K562 (cell line): ENCODE results near the gene PGPEP1. TPM values are rescaled to one million over a fixed set of nuclear protein-coding genes. Genes with fewer than 3 reads are reported as not detected.

ENCODE experiments used
- CAMTA2 ChIP-seq: fragments of 250-450 bp; sonication (Bioruptor Pico); conservative IDR thresholded peaks from 2 replicates; pipeline ENCODE4 v1.5.1; 2022
- EGR1 ChIP-seq: fragments of 450-650 bp; conservative IDR thresholded peaks from 2 replicates; pipeline ENCODE4 v1.6.1; 2017; ENCODE audit warnings: mild to moderate bottlenecking
- MAFF ChIP-seq: IDR thresholded peaks from 2 replicates; pipeline ENCODE4 v1.6.1; 2012; ENCODE audit warnings: low read length, improper control_type of control experiment
- RBM34 ChIP-seq: fragments of 200-400 bp; formaldehyde crosslinking; IDR thresholded peaks from 2 replicates; pipeline ENCODE4 v1.6.1; 2018; ENCODE audit warnings: low read length, borderline replicate concordance; ENCODE audit not compliant: insufficient read depth
- SAP30 ChIP-seq: fragments of 200-600 bp; sonication (generic); IDR thresholded peaks from 2 replicates; pipeline ENCODE4 v1.6.1; 2012; ENCODE audit warnings: borderline replicate concordance, low read depth, mild to moderate bottlenecking, moderate library complexity, low read length, control low read depth, inconsistent platforms; ENCODE audit not compliant: insufficient read depth, poor library complexity, severe bottlenecking
- SETDB1 ChIP-seq: IDR thresholded peaks from one replicate; pipeline ENCODE4 v1.6.1; 2012; ENCODE audit warnings: low read length, control low read depth, inconsistent platforms
- SNIP1 ChIP-seq: fragments of 450-650 bp; IDR thresholded peaks from 2 replicates; pipeline ENCODE4 v1.7.1; 2017; ENCODE audit warnings: low read depth, mild to moderate bottlenecking
- SP1 ChIP-seq: sonication (generic); formaldehyde crosslinking; IDR thresholded peaks from 2 replicates; pipeline ENCODE4 v1.8.1; 2022; ENCODE audit warnings: mild to moderate bottlenecking, missing genetic modification reagents
- STAG1 ChIP-seq: sonication (generic); formaldehyde crosslinking; IDR thresholded peaks from 2 replicates; pipeline ENCODE4 v1.5.0; 2020; ENCODE audit warnings: missing genetic modification reagents, borderline replicate concordance
- XRCC3 ChIP-seq: fragments of 450-650 bp; IDR thresholded peaks from 2 replicates; pipeline ENCODE4 v1.6.1; 2017; ENCODE audit warnings: mild to moderate bottlenecking, moderate library complexity
- XRCC5 ChIP-seq: fragments of 200-400 bp; formaldehyde crosslinking; IDR thresholded peaks from 2 replicates; pipeline ENCODE4 v1.6.1; 2017; ENCODE audit warnings: low read depth, mild to moderate bottlenecking, low read length
- ZBTB8A ChIP-seq: fragments of 450-650 bp; IDR thresholded peaks from 2 replicates; pipeline ENCODE4 v1.6.1; 2018; ENCODE audit warnings: mild to moderate bottlenecking, moderate library complexity; ENCODE audit not compliant: partially characterized antibody
- ZNF57 ChIP-seq: fragments of 450-650 bp; formaldehyde crosslinking; IDR thresholded peaks from 2 replicates; pipeline ENCODE4 v1.4.0; 2020; ENCODE audit warnings: mild to moderate bottlenecking, moderate library complexity
- polyA plus RNA-seq, 8 experiments: library from polyadenylated mRNA; depleted of rRNA in 4 of 8; stranded (reverse) in 5 of 8; unstranded in 3 of 8; fragments of >200 nt; fragmentation: Nextera tagmentation in 2 of 8; fragmentation: Illumina TruSeq in 1 of 8; extraction: Ambion mirVana in 2 of 8; extraction: Trizol in 1 of 8; gene quantifications; 2 replicates each; pipeline versions ENCODE4 v1.2.1 to v1.2.3, GENCODE V29; 2011 to 2014; ENCODE audit warnings: inconsistent platforms in 1 of 8, missing spikeins in 1 of 8
- total RNA-seq, 7 experiments: library from RNA; depleted of rRNA in 6 of 7; stranded (reverse); fragments of >200 nt in 6 of 7; fragmentation: Illumina TruSeq in 2 of 7; extraction: Trizol in 2 of 7; gene quantifications; 2 replicates each; pipeline versions ENCODE4 v1.2.1 to v1.2.3, GENCODE V29; 2011 to 2021; ENCODE audit warnings: low replicate concordance in 1 of 7
- TF ChIP-seq, protein P1 (sequence below), 2 experiments: fragments of 250-450 bp in 1 of 2; fragments of 450-650 bp in 1 of 2; sonication (Bioruptor Pico) in 1 of 2; IDR thresholded peaks; 2 replicates each; pipeline versions ENCODE4 v1.6.1 to v1.8.0; 2016 to 2021; ENCODE audit warnings: mild to moderate bottlenecking in 2 of 2, moderate library complexity in 2 of 2, missing compliant biosample characterization in 1 of 2, missing genetic modification characterization in 1 of 2
- TF ChIP-seq, protein P2 (sequence below): fragments of 250-450 bp; sonication (Bioruptor Pico); IDR thresholded peaks from 2 replicates; pipeline ENCODE4 v1.5.0; 2021
- TF ChIP-seq, protein P3 (sequence below): fragments of 250-450 bp; sonication (Bioruptor Pico); IDR thresholded peaks from 2 replicates; pipeline ENCODE4 v1.8.0; 2022; ENCODE audit warnings: inconsistent platforms
- TF ChIP-seq, protein P4 (sequence below), 2 experiments: fragments of 450-650 bp; IDR thresholded peaks; 2 replicates each; pipeline ENCODE4 v1.6.1; 2016
- TF ChIP-seq, protein P5 (sequence below), 2 experiments: fragments of 150-350 bp in 1 of 2; IDR thresholded peaks; 2 replicates each; pipeline ENCODE4 v1.6.1; 2012 to 2016; ENCODE audit warnings: low read depth in 2 of 2, low read length in 2 of 2, mild to moderate bottlenecking in 1 of 2, moderate library complexity in 1 of 2

PGPEP1 gene
- total and polyA plus RNA-seq, 9 of the 15 experiments (the other 6 are each of a cell fraction or from before 2014, with no cell fraction given) = 10.0 to 69.6 (median 33.5) TPM

DNA sequence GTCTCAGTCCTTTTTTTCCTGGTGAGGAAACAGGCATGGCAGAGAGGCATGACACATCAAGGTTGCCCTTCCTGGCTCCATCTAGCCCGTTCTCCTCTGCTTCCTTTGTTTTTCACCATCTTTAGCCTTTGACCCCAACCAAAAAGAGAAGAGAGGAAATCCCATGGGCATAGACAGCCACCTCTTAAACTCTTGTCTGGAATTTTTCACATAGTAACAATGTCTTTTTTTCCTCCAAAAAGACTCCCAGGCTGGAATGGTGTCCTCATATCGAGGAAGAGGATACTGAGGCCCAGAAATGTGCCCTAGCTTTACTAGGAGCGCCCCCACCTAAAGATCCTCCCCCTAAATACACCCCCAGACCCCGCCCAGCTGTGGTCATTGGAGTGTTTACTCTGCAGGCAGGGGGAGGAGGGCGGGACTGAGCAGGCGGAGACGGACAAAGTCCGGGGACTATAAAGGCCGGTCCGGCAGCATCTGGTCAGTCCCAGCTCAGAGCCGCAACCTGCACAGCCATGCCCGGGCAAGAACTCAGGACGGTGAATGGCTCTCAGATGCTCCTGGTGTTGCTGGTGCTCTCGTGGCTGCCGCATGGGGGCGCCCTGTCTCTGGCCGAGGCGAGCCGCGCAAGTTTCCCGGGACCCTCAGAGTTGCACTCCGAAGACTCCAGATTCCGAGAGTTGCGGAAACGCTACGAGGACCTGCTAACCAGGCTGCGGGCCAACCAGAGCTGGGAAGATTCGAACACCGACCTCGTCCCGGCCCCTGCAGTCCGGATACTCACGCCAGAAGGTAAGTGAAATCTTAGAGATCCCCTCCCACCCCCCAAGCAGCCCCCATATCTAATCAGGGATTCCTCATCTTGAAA lies 45.5 kb downstream of the PGPEP1 start, which contains the start of gene GDF15 (continued):
- TF ChIP-seq, protein P1, sequence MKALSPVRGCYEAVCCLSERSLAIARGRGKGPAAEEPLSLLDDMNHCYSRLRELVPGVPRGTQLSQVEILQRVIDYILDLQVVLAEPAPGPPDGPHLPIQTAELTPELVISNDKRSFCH (CRISPR knock-in tag; IDR thresholded peaks at IDR 0.05) = no peak
- TF ChIP-seq, protein P1 (tag; IDR thresholded peaks at IDR 0.05) = peak; percentile 18; the same call in 1 of the 2 replicates
- TF ChIP-seq STAG1 (CRISPR knock-in tag) (0 out of 2 replicates have a peak, but pooled peaks have one; percentile 31), SP1 (CRISPR knock-in tag) (peak; percentile 96), ZNF57 (no peak), ZBTB8A (no peak), SAP30 (no peak), RBM34 (no peak), XRCC3 (no peak), MAFF (no peak), SETDB1 (no peak), XRCC5 (peak; percentile 87), CAMTA2 (CRISPR knock-in tag) (no peak), SNIP1 (no peak), EGR1 (peak; percentile 82)
- TF ChIP-seq, protein P2, sequence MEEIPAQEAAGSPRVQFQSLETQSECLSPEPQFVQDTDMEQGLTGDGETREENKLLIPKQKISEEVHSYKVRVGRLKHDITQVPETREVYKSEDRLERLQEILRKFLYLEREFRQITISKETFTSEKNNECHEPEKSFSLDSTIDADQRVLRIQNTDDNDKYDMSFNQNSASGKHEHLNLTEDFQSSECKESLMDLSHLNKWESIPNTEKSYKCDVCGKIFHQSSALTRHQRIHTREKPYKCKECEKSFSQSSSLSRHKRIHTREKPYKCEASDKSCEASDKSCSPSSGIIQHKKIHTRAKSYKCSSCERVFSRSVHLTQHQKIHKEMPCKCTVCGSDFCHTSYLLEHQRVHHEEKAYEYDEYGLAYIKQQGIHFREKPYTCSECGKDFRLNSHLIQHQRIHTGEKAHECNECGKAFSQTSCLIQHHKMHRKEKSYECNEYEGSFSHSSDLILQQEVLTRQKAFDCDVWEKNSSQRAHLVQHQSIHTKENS = no peak
- TF ChIP-seq, protein P3, sequence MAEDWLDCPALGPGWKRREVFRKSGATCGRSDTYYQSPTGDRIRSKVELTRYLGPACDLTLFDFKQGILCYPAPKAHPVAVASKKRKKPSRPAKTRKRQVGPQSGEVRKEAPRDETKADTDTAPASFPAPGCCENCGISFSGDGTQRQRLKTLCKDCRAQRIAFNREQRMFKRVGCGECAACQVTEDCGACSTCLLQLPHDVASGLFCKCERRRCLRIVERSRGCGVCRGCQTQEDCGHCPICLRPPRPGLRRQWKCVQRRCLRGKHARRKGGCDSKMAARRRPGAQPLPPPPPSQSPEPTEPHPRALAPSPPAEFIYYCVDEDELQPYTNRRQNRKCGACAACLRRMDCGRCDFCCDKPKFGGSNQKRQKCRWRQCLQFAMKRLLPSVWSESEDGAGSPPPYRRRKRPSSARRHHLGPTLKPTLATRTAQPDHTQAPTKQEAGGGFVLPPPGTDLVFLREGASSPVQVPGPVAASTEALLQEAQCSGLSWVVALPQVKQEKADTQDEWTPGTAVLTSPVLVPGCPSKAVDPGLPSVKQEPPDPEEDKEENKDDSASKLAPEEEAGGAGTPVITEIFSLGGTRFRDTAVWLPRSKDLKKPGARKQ = no peak
- TF ChIP-seq, protein P4, sequence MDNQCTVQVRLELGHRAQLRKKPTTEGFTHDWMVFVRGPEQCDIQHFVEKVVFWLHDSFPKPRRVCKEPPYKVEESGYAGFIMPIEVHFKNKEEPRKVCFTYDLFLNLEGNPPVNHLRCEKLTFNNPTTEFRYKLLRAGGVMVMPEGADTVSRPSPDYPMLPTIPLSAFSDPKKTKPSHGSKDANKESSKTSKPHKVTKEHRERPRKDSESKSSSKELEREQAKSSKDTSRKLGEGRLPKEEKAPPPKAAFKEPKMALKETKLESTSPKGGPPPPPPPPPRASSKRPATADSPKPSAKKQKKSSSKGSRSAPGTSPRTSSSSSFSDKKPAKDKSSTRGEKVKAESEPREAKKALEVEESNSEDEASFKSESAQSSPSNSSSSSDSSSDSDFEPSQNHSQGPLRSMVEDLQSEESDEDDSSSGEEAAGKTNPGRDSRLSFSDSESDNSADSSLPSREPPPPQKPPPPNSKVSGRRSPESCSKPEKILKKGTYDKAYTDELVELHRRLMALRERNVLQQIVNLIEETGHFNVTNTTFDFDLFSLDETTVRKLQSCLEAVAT (IDR thresholded peaks at IDR 0.05) = peak; percentile 96
- TF ChIP-seq, protein P5, sequence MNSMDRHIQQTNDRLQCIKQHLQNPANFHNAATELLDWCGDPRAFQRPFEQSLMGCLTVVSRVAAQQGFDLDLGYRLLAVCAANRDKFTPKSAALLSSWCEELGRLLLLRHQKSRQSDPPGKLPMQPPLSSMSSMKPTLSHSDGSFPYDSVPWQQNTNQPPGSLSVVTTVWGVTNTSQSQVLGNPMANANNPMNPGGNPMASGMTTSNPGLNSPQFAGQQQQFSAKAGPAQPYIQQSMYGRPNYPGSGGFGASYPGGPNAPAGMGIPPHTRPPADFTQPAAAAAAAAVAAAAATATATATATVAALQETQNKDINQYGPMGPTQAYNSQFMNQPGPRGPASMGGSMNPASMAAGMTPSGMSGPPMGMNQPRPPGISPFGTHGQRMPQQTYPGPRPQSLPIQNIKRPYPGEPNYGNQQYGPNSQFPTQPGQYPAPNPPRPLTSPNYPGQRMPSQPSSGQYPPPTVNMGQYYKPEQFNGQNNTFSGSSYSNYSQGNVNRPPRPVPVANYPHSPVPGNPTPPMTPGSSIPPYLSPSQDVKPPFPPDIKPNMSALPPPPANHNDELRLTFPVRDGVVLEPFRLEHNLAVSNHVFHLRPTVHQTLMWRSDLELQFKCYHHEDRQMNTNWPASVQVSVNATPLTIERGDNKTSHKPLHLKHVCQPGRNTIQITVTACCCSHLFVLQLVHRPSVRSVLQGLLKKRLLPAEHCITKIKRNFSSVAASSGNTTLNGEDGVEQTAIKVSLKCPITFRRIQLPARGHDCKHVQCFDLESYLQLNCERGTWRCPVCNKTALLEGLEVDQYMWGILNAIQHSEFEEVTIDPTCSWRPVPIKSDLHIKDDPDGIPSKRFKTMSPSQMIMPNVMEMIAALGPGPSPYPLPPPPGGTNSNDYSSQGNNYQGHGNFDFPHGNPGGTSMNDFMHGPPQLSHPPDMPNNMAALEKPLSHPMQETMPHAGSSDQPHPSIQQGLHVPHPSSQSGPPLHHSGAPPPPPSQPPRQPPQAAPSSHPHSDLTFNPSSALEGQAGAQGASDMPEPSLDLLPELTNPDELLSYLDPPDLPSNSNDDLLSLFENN (IDR thresholded peaks at IDR 0.05; ENCODE audit: low read depth in 2 of 2, low read length in 2 of 2) = peak in 1 of 2 experiments; percentile 93; a peak in 2 of 4 replicates
